SK-N-SH (cell line): ENCODE measurements around the gene ARHGAP8. TPM values are rescaled to one million over a fixed set of nuclear protein-coding genes. Genes with fewer than 3 reads are reported as not detected.

Experiments
- CTCF ChIA-PET: fragments of 300-600, 350-600 bp; formaldehyde crosslinking; extraction: SDS; loops from one replicate; lab custom pipeline; 2021; lab: Yijun Ruan, JAX
- POLR2A ChIA-PET: fragments of 350-600 bp; sonication (Branson Sonifier 250); formaldehyde crosslinking; extraction: SDS; loops from one replicate; lab custom pipeline; 2020; ENCODE audit warnings: antibody characterized with exemption, inconsistent platforms; lab: Yijun Ruan, JAX
- DNase-seq: peaks from one replicate; pipeline ENCODE4 v3.0.0; 2012
- H2AFZ ChIP-seq: fragments of 200-600 bp; sonication (generic); 2 replicates; pipeline ENCODE4 v1.8.1; 2016; ENCODE audit warnings: antibody characterized with exemption, mild to moderate bottlenecking, low read depth
- H3F3A ChIP-seq: fragments of 200-600 bp; sonication (generic); replicated peaks from 2 replicates; pipeline ENCODE3; 2016; ENCODE audit warnings: antibody characterized with exemption, mild to moderate bottlenecking; ENCODE audit not compliant: insufficient read depth
- H3K27ac ChIP-seq, 2 experiments: fragments of 200-500 bp in 1 of 2; fragments of 200-600 bp in 1 of 2; sonication (Bioruptor generic) in 1 of 2; sonication (generic), shearing (Covaris generic) in 1 of 2; 2 replicates each; pipeline versions ENCODE4 v1.5.1 to v1.6.1; 2014 to 2016; ENCODE audit warnings: low read depth in 2 of 2, inconsistent platforms in 1 of 2, low read length in 1 of 2, mild to moderate bottlenecking in 1 of 2, mixed read lengths in 1 of 2
- H3K27me3 ChIP-seq: fragments of 200-600 bp; sonication (generic), shearing (Covaris generic); 2 replicates; pipeline ENCODE4 v1.6.1; 2016; ENCODE audit warnings: mixed run types; ENCODE audit not compliant: insufficient read depth
- H3K36me3 ChIP-seq, 2 experiments: fragments of 200-500 bp in 1 of 2; fragments of 200-600 bp in 1 of 2; sonication (Bioruptor generic) in 1 of 2; sonication (generic) in 1 of 2; replicated peaks in 1 of 2; 2 replicates each; pipeline versions ENCODE3 to v1.5.1; 2014 to 2016; ENCODE audit warnings: low read length in 1 of 2, mild to moderate bottlenecking in 1 of 2; ENCODE audit not compliant: insufficient read depth in 2 of 2, control insufficient read depth in 1 of 2
- H3K4me1 ChIP-seq, 2 experiments: fragments of 200-500 bp in 1 of 2; fragments of 200-600 bp in 1 of 2; sonication (Bioruptor generic) in 1 of 2; sonication (generic), shearing (Covaris generic) in 1 of 2; 2 replicates each; pipeline versions ENCODE4 v1.5.1 to v1.6.1; 2014 to 2016; ENCODE audit warnings: low read depth in 1 of 2, low read length in 1 of 2, mixed run types in 1 of 2; ENCODE audit not compliant: insufficient read depth in 2 of 2, control insufficient read depth in 1 of 2
- H3K4me2 ChIP-seq: fragments of 200-600 bp; sonication (generic), shearing (Covaris generic); 2 replicates; pipeline ENCODE4 v1.6.1; 2017; ENCODE audit warnings: mixed run types
- H3K4me3 ChIP-seq, 2 experiments: fragments of 200-500 bp in 1 of 2; fragments of 200-600 bp in 1 of 2; sonication (Bioruptor generic) in 1 of 2; sonication (generic), shearing (Covaris generic) in 1 of 2; 2 replicates each; pipeline versions ENCODE4 v1.5.1 to v1.8.1; 2014 to 2016; ENCODE audit warnings: low read depth in 2 of 2, inconsistent platforms in 1 of 2, low read length in 1 of 2, mild to moderate bottlenecking in 1 of 2, mixed read lengths in 1 of 2, moderate library complexity in 1 of 2
- H3K79me2 ChIP-seq: fragments of 200-600 bp; sonication (generic); 2 replicates; pipeline ENCODE4 v1.8.1; 2017; ENCODE audit warnings: mild to moderate bottlenecking; ENCODE audit not compliant: insufficient read depth
- H3K9ac ChIP-seq: fragments of 200-600 bp; sonication (generic); 2 replicates; pipeline ENCODE4 v1.6.1; 2017; ENCODE audit warnings: mixed run types
- H3K9me2 ChIP-seq: fragments of 200-600 bp; sonication (generic); 2 replicates; pipeline ENCODE4 v1.6.1; 2017; ENCODE audit warnings: mixed run types
- H3K9me3 ChIP-seq: fragments of 200-600 bp; sonication (generic); 2 replicates; pipeline ENCODE4 v1.6.1; 2017; ENCODE audit warnings: mixed run types, mild to moderate bottlenecking, moderate library complexity
- H4K20me1 ChIP-seq: fragments of 200-600 bp; sonication (generic); 2 replicates; pipeline ENCODE4 v1.6.1; 2017; ENCODE audit warnings: mild to moderate bottlenecking, mixed run types; ENCODE audit not compliant: insufficient read depth
- EP300 ChIP-seq, 2 experiments: IDR thresholded peaks; 2 replicates each; pipeline versions ENCODE4 v1.4.0 to v1.6.1; 2012; ENCODE audit warnings: borderline replicate concordance in 1 of 2, low read depth in 1 of 2, low read length in 1 of 2
- EZH2phosphoT487 ChIP-seq: fragments of 200-600 bp; sonication (generic); IDR thresholded peaks from 2 replicates; pipeline ENCODE4 v1.6.1; 2017; ENCODE audit warnings: low read depth, mixed run types, mild to moderate bottlenecking, antibody characterized with exemption, moderate library complexity, borderline replicate concordance
- MEF2A ChIP-seq: IDR thresholded peaks from 2 replicates; pipeline ENCODE4 v1.4.0; 2012; ENCODE audit warnings: low read depth, borderline replicate concordance
- NRF1 ChIP-seq: IDR thresholded peaks from 2 replicates; pipeline ENCODE4 v1.6.1; 2012; ENCODE audit warnings: low read depth, mild to moderate bottlenecking, low read length
- RAD21 ChIP-seq: IDR thresholded peaks from 2 replicates; pipeline ENCODE4 v1.6.1; 2012; ENCODE audit warnings: mild to moderate bottlenecking, low read length
- SIN3A ChIP-seq: IDR thresholded peaks from 2 replicates; pipeline ENCODE4 v1.6.1; 2012; ENCODE audit warnings: low read depth, mild to moderate bottlenecking, low read length, moderate library complexity, borderline replicate concordance
- SMC3 ChIP-seq: IDR thresholded peaks from 2 replicates; pipeline ENCODE4 v1.6.1; 2012; ENCODE audit warnings: low read depth, low read length, improper control_type of control experiment
- TEAD4 ChIP-seq: IDR thresholded peaks from 2 replicates; pipeline ENCODE4 v1.4.0; 2012; ENCODE audit warnings: mild to moderate bottlenecking, borderline replicate concordance; ENCODE audit not compliant: insufficient read depth
- WGBS: methylation state at CpG from one replicate; pipeline ENCODE4 v1.1.6; 2017; ENCODE audit warnings: low lambda C conversion rate; 5-methylcytosine and 5-hydroxymethylcytosine counted together
- polyA plus RNA-seq, 3 experiments: library from polyadenylated mRNA; depleted of rRNA; stranded (reverse); fragments of >200 nt; gene quantifications; 2 replicates each; pipeline ENCODE4 v1.2.3, GENCODE V29; 2012
- TF ChIP-seq, protein P1 (sequence below): IDR thresholded peaks from 2 replicates; pipeline ENCODE4 v1.4.0; 2012; ENCODE audit warnings: low read depth
- TF ChIP-seq, protein P2 (sequence below): IDR thresholded peaks from 2 replicates; pipeline ENCODE4 v1.6.1; 2012; ENCODE audit warnings: mild to moderate bottlenecking, low read depth, low read length, moderate library complexity
- TF ChIP-seq, protein P3 (sequence below): IDR thresholded peaks from 2 replicates; pipeline ENCODE4 v1.4.0; 2012; ENCODE audit warnings: low read depth, borderline replicate concordance

Gene ARHGAP8
- polyA plus RNA-seq, 1 of the 3 experiments (the other 2 are of a cell fraction), result 0.08 TPM

DNA sequence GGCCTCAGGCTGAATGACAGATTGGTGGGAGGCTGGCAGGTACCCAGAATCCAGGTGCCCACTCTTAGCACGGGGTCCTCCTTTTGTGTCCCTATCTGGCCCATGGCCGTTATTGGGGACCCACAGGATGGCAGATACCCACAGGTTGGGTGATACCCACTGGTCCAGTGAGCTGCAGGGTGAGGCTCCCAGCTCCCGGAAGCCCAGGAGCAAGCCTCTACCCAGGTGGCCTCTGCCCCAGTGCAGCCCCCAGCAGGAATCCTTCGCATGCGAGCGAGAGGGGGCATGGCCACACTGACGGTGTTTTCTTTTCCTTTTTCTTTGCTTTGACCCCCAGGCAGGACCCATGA, 141.3 kb downstream of the ARHGAP8 start:
- Histone ChIP-seq H3K9ac (no peak overlapping the region), H3K27me3 (no peaks in the 10 kb centered on the region), H3K79me2 (no peaks in the 10 kb centered on the region), H3F3A (no peaks in the 10 kb centered on the region), H3K4me3 (no peak overlapping the region), H3K9me2 (no peaks in the 10 kb centered on the region), H3K36me3 (no peaks in the 10 kb centered on the region), H4K20me1 (no peaks in the 10 kb centered on the region), H2AFZ (no peak overlapping the region), H3K4me2 (no peak overlapping the region), H3K9me3 (no peaks in the 10 kb centered on the region), H3K4me1 (peaks cover 0 to under 1% of the 10 kb centered on the region in 2 experiments; a peak in 1 of 4 replicates), H3K27ac (no peak overlapping the region)
- DNase-seq, result no peak
- ChIA-PET CTCF (no interaction called here), POLR2A (no interaction called here)
- TF ChIP-seq SIN3A (no peak), EZH2phosphoT487 (no peak), NRF1 (no peak)
- TF ChIP-seq, protein P1, sequence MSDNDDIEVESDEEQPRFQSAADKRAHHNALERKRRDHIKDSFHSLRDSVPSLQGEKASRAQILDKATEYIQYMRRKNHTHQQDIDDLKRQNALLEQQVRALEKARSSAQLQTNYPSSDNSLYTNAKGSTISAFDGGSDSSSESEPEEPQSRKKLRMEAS, result no peak
- WGBS, result 60% methylated on average over 3 of the region's 7 CpGs

DNA sequence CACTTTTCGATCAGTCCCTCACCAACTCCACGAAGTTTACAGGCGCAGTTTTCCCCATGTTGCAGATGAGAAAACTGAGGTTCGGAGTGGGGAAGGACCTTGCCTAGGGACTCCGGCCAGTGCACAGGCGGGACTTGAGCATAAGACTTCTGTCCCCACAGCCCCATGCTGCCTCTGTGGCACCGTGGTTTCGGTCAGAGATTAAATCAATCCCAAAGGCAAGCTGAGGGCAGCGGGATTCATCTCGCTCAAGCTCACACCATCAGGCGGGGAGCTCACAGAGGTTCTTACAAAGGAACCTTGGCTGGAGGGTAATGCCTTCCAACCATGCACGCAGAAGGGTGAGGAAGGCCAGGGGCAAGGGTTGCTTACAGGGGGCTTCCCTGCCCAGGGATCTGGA, 141.9 kb downstream of the ARHGAP8 start:
- Histone ChIP-seq H3K4me1 (no peaks in the 10 kb centered on the region), H3K27ac (no peak overlapping the region), H2AFZ (no peak overlapping the region), H3K27me3 (no peaks in the 10 kb centered on the region), H3F3A (no peaks in the 10 kb centered on the region), H3K4me3 (no peak overlapping the region), H3K36me3 (no peaks in the 10 kb centered on the region), H3K9me3 (no peaks in the 10 kb centered on the region), H3K4me2 (no peak overlapping the region), H3K9me2 (no peaks in the 10 kb centered on the region), H3K9ac (no peak overlapping the region), H3K79me2 (no peaks in the 10 kb centered on the region), H4K20me1 (no peaks in the 10 kb centered on the region)
- TF ChIP-seq, protein P2, sequence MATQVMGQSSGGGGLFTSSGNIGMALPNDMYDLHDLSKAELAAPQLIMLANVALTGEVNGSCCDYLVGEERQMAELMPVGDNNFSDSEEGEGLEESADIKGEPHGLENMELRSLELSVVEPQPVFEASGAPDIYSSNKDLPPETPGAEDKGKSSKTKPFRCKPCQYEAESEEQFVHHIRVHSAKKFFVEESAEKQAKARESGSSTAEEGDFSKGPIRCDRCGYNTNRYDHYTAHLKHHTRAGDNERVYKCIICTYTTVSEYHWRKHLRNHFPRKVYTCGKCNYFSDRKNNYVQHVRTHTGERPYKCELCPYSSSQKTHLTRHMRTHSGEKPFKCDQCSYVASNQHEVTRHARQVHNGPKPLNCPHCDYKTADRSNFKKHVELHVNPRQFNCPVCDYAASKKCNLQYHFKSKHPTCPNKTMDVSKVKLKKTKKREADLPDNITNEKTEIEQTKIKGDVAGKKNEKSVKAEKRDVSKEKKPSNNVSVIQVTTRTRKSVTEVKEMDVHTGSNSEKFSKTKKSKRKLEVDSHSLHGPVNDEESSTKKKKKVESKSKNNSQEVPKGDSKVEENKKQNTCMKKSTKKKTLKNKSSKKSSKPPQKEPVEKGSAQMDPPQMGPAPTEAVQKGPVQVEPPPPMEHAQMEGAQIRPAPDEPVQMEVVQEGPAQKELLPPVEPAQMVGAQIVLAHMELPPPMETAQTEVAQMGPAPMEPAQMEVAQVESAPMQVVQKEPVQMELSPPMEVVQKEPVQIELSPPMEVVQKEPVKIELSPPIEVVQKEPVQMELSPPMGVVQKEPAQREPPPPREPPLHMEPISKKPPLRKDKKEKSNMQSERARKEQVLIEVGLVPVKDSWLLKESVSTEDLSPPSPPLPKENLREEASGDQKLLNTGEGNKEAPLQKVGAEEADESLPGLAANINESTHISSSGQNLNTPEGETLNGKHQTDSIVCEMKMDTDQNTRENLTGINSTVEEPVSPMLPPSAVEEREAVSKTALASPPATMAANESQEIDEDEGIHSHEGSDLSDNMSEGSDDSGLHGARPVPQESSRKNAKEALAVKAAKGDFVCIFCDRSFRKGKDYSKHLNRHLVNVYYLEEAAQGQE, result no peak
- TF ChIP-seq TEAD4 (no peak), NRF1 (no peak), MEF2A (no peak), SMC3 (no peak), EP300 (IDR thresholded peaks at IDR 0.05; ENCODE audit: borderline replicate concordance in 1 of 2, low read depth in 1 of 2, low read length in 1 of 2) (no peak), RAD21 (no peak)
- TF ChIP-seq, protein P1, result no peak
- TF ChIP-seq, protein P3, sequence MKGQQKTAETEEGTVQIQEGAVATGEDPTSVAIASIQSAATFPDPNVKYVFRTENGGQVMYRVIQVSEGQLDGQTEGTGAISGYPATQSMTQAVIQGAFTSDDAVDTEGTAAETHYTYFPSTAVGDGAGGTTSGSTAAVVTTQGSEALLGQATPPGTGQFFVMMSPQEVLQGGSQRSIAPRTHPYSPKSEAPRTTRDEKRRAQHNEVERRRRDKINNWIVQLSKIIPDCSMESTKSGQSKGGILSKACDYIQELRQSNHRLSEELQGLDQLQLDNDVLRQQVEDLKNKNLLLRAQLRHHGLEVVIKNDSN, result no peak
- DNase-seq, result no peak
- ChIA-PET POLR2A (no interaction called here), CTCF (no interaction called here)
- 78% methylated on average over 12 of the region's 12 CpGs for WGBS
